Vagina (tissue), 2 donors: ENCODE data around the gene ACVR1.

Source experiments
- POLR2A ChIP-seq, 2 donors: fragments of 450-650 bp; IDR thresholded peaks; one replicate each; pipeline ENCODE4 v1.6.1; 2017; ENCODE audit warnings: antibody characterized with exemption in 2 of 2, mild to moderate bottlenecking in 2 of 2, moderate library complexity in 2 of 2
- TF ChIP-seq, protein P1 (sequence below), 3 experiments: fragments of 450-650 bp in 2 of 3; fragments of 200-600 bp in 1 of 3; sonication (generic) in 1 of 3; IDR thresholded peaks; one replicate each; pipeline ENCODE4 v1.5.1; 2017 to 2019; ENCODE audit warnings: antibody characterized with exemption in 3 of 3, mild to moderate bottlenecking in 2 of 3, moderate library complexity in 2 of 3

DNA sequence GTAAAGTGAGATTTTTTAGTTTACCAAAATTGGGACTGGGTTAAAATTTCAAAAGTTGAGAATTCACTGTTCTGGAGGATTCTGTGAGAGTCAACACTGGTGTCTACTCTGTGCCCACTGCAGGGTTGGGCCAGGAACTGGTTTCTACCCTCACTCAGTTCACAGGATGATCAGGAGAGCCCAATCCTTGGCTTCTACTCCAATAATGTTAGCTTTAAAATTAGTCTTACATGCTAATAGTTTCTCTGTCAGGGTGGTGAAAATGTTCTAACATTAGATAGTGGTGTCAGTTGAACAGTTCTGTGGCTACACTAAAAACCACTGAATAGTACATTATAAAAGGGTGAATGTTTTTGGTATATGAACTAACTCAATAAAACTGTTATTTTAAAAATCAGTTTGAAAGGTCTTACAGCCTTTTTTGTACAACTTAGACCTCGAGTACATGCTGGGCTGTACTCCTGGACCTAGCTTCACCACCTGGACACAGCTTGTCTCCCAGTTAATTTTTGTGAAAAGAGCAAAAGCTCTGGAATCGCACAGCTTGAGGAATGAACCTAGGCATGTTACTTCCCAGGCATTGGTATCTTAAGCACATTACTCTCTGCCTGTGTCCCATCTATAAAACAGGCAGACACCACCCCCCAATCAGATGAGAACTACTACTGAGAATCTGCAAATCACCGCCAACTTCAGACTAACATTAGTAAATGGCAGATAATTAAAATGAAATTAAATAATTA is 44.4 kb downstream of the ACVR1 start:
- TF ChIP-seq, protein P1, sequence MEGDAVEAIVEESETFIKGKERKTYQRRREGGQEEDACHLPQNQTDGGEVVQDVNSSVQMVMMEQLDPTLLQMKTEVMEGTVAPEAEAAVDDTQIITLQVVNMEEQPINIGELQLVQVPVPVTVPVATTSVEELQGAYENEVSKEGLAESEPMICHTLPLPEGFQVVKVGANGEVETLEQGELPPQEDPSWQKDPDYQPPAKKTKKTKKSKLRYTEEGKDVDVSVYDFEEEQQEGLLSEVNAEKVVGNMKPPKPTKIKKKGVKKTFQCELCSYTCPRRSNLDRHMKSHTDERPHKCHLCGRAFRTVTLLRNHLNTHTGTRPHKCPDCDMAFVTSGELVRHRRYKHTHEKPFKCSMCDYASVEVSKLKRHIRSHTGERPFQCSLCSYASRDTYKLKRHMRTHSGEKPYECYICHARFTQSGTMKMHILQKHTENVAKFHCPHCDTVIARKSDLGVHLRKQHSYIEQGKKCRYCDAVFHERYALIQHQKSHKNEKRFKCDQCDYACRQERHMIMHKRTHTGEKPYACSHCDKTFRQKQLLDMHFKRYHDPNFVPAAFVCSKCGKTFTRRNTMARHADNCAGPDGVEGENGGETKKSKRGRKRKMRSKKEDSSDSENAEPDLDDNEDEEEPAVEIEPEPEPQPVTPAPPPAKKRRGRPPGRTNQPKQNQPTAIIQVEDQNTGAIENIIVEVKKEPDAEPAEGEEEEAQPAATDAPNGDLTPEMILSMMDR (IDR thresholded peaks at IDR 0.05): no peak
- TF ChIP-seq POLR2A (IDR thresholded peaks at IDR 0.05): no peak
